NCI-H146 (cell line): ENCODE results near the gene KRT12.

Experiments
- DNase-seq: peaks from one replicate; lab custom pipeline; 2025; lab: John Stamatoyannopoulos, UW

KRT12 gene

DNA sequence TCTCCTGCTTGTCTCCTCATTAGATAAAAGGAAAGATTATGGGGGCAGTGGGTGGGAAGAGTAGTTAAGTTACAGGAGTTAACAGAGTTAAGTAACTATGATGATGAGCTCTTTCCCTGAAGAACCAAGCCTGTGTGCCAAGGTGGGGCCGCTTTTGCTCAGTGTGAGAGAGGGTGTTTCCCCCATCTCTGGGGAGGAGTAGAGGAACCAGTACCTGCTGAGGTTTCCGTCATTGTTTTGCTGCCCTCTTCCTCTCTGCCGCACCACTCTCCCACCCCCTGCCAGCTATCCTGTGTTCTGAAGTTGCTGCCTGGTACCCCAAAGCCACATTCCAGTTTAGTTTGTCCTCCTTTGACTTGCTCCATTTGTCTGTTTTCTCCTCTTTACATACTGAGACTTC lies 23.8 kb downstream of the KRT12 start:
- no peak for DNase-seq

DNA sequence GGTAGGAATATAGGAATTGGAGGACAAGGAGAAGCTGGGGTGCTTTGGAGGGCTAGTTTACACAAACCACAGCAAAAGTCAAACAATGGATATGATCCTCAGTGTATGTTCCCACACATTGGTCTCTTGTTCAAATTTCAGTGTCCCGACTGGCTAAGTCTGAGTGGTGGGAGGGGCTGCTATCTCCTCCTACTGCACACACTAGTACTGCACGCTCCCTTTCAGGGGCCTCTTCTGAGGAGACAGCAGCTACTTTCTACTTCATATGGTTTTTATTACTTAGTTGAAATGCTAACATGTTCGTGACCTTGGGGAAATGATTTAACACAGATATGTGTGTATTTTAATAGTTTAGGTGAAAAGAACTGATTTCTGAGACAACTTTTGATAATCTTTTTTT lies 25.8 kb downstream of the KRT12 start:
- no peak for DNase-seq

DNA sequence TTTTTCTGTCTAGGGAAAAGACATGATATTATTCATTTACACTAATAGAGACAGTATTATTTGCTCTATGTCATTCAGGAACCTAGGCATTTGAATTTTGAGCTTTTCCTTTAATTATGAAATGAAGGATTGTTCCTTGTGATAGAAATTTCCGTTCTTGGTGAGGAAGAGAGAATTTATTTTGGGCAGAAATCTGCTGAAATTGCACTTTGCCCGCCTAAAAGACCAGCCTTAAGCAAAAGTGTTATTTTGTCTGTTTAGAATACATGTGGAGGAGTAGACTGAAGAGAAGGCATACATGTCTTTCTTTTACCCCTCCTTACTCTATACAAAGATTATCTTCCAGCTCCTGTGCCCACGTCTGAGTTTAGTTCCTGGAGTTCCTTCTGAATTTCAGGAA lies 27.8 kb downstream of the KRT12 start:
- no peak for DNase-seq

DNA sequence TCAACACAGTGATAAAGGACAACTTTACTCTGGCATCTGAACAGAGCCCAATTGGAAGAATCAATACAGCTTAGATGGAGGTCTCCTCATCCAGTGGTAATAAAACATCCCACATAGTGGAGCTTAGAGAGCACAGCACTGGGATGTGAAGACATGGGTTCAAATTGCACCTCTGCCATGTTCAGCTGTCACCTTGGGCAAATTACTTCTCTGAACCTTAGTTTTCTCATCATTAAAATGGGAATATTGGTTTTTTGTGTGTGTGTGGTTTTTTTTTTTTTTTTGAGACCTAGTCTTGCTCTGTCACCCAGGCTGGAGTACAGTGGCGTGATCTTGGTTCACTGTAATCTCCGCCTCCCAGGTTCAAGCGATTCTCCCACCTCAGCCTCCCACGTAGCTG lies 31.0 kb downstream of the KRT12 start:
- no peak for DNase-seq

DNA sequence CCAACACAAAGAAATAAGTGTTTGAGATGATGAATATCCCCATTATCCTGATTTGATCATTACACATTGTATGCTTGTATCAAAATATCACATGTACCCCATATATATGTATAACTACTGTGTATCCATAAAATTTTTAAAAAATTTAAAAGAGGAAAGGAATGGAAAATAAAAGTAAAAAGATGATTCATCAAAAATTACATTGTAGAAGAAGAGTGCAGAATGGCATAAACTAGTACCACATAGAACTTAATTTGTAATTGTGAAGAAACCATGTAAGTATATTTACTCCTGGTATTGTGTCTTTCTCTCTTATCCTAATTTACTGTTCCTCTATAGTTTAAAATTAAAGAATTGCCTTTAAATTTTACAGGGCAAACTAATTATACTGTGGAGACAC lies 33.1 kb downstream of the KRT12 start:
- DNase-seq: no peak

DNA sequence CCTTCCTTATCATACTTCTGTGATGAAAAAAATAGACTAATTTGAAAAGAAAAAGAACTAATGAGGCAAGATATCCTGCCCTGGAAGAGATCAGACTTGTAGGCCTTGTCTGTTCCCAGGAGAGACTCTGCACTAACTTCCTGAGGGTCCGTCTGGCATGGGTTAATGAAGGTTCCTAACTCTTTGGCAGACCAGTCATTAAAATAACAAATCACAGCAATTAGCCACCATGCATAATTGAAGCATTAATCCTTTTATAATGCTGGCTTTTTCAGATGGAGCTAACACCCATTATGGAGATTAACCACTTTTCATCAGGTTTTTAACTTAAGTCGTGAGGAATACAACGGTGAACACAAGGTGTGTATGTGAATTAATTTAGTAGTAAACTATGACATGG lies 34.2 kb downstream of the KRT12 start:
- DNase-seq: no peak

DNA sequence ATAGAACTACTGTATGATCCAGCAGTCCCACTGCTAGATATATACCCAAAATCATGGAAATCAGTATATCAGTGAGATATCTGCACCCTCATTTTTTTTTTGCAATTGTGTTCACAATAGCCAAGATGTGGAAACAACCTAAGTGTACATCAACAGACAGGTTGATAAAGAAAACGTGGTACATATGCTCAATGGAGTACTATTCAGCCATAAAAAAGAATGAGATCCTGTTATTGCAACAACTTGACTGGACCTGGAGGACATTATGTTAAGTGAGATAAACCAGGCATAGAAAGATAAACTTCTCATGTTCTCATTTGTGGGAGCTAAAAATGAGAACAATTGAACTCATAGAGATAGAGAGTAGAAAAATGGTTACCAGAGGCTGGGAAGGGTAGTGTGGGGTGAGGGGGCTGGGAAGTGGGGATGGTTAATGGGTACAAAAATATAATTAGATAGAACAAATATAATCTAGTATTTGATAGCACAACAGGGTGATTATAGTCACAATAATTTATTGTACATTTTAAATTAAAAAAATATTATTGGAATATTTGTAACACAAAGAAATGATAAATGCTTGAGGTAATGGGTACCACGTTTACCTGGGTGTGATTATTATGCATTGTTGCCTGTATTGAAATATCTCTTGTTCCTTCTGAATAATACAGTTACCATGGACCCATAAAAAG lies 36.8 kb downstream of the KRT12 start:
- DNase-seq: no peak

DNA sequence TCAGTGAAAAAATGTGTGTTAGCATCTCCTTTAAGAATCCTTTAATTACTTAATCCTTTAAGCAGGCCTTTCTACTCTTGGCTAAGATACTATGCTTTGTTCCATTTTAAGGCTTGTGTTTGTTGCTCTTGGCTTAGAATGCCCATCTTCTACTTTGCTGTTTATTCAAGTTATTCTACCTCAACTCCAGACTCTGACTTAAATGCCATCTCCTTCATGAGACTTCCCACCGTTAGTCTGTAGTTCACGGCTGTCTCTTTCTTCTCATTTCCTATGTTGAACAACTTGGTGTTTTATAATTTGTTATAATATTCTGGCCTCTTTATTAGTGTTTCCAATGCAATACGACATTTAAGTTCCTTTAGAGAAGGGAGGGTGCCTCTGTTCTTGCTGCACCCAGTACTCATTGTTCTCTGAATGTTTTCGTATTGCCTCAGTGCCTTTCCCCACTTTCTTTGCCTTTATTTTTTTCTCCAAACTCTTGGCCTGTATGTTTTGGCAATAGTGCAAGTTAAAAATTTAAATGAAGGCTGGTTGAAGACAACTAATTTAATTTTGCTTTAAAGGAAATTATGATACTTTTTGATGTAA lies 38.5 kb downstream of the KRT12 start:
- no peak for DNase-seq

DNA sequence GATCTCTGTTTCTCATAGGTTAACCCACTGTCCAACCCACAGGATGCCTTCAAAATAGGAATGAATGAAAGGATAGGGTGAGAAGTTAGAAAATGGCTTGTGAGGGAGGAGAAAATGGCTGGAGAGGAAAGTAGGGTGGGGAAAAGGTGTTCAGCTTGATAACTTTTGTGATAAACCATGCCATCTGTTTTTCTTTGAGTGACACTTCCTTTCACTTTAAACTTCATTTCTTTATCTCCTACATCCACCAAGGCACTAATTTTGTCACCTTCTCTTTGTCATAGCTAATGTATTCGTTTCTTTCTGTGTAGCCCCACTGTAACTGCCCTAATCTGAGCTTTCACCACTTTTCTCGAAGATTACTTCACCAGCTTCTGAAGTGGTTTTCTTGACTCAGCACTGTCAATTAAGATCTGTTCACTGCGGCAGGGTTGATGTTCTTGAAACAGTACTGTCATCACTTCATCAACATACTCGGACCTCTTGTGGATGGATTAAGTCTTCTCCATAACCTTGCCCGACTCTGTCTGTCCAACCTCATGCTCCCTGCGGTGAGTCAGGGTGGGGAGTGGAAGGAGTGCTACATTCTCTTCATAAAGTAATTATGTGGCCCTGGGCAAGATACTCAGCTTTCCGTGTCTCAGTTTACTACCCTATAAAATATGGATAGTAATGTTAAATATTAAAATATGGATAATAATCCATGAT lies 39.1 kb downstream of the KRT12 start:
- no peak for DNase-seq

DNA sequence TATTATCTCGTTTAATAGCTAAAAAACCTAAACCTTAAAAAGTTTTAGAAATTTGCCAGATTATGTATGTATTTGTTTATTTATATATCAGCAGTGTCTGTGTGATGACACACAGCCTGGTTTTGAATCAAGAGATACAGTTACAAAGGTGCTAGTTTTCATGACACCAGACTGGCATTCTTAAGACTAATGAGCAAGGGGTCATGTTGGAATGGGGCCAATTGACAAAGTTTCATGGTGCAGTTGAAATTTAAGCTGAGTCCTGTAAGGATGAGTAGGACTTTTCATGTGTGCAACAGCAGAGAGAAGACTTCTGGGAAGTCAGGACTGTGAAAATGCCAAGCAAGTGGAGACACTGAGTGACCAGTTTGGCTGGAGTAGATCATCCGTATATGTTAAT lies 41.4 kb downstream of the KRT12 start:
- DNase-seq: no peak

DNA sequence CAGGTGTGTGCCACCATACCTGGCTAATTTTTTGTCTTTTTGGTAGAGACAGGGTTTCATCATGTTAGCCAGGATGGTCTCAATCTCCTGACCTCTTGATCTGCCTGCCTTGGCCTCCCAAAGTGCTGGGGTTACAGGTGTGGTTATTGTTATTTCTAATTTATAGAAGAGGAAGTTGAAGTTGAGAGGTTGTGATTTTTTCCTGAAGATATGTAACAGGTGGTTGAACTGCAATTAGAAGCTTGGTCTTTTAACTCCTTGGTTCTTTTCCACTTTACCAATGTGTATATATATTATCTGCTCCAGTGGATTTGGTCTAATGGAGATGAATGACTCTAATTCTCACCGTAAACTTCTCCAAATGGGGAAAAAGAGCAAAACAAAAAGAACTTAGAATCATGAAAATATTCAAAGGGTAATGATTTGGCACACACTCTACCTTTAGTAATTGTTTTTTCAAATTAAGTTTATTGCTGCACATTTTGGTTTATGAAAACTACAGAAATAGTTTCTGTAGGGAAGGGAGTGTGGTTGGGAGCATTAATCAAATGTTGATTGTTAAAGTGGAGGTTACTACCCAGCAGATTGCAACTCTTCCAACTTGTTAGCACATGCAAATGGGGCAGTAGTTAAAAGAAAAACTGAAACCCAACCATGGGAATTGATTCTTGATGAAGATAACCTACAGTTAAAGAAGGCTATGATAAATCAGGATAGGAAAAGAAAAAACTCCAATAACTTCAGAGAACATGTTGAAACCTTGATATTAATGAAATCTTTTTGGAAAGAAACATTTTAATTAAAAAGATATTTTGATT lies 42.8 kb downstream of the KRT12 start:
- DNase-seq: no peak

DNA sequence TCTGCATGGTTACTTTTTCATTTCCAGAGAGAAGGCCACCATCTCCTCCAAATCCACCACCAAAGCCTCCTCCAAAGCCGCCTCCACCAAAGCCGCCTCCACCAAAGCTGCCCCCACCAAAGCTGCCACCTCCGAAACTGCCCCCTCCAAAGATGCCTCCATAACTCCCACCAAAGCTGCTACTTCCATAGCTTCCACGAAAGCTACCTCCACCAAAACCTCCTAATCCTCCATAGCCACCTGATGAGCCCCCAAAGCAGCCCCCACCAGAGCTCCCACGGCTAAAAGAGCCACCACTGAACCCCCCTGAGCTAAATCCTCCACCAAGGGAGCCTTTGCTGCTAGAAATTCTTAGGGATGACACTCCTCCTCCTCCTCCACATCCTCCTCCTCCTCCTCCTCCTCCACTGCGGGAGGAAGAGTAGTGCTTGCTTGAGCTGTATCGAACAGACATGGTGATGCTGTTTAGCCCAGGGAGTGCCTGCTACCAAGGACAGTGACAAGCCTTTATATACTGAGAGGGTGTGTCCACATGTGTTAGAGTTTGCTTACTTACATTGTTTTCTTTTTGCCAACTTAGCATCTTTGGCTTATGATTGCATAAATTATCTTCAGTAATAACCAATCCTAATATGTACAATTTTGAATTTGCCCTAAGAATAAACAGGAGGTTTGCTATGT lies 44.8 kb downstream of the KRT12 start, which contains the start of gene KRT10:
KRT10 (minus strand) TSS at position 483 of the 681 bp plus-strand sequence; CDS start at position 454, 29 bp downstream.
- no peak for DNase-seq

DNA sequence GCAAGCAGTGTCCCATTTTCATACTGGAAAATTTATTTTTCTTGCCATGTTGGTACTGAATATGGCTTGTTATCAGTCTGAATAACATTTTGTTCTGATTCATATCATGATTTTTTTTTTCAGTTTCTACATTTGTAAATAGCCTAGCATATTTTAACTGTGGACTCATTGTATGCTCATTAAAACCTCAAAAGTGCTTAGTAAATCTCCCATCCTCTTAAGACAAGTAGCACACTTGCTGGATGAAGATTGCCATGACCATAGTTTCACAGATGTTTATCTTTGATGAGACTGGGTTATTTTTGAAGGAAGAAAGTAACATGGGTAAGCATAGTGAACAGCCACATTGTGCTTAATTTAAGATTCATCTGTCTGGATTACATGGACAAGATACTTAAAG lies 45.5 kb downstream of the KRT12 start:
- no peak for DNase-seq

DNA sequence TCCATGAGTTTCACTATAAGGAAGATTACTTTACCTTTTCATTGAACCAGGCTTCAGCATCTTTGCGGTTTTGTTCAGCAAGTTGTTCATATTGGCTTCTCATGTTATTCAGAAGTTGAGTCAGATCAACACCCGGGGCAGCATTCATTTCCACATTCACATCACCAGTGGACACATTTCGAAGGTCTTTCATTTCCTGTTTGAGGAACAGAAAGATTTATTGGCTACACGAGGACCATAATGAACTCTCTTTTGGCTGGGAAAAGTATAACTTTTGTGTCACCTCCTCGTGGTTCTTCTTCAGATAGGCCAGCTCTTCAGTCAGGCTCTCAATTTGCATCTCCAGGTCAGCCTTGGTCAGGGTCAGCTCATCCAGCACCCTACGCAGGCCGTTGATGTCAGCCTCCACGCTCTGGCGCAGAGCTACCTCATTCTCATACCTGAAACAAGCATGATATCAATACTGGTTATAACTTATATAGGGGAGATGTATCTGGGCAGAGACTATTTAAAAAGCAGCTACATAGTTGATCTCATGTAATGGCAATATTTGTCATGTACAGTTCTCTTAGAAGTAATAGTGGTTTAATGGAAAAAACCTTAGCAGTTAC lies 46.7 kb downstream of the KRT12 start:
- no peak for DNase-seq

DNA sequence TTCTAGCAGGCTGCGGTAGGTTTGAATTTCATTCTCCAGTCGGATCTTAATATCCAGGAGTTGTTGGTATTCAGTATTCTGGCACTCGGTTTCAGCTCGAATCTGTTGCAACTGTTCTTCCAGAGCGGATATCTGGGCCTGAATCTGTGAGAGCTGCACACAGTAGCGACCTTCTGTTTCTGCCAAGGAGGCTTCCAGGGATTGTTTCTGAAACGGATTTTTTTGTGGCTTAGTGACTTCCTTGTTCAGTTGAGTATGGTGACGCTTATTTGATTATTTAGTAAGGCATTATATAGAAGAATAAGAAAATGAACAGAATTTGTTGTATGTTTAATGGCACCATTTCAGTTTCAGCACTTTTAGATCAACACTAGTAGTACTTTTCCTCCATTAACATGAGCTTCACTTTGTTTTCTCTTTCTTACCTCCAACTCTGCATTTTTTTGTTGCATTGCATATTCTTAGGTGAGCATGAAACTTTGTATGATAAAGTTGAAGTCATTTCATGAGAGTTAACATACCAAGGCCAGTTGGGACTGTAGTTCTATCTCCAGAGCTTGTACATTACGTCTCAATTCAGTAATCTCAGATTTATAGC lies 47.4 kb downstream of the KRT12 start:
- no peak for DNase-seq

DNA sequence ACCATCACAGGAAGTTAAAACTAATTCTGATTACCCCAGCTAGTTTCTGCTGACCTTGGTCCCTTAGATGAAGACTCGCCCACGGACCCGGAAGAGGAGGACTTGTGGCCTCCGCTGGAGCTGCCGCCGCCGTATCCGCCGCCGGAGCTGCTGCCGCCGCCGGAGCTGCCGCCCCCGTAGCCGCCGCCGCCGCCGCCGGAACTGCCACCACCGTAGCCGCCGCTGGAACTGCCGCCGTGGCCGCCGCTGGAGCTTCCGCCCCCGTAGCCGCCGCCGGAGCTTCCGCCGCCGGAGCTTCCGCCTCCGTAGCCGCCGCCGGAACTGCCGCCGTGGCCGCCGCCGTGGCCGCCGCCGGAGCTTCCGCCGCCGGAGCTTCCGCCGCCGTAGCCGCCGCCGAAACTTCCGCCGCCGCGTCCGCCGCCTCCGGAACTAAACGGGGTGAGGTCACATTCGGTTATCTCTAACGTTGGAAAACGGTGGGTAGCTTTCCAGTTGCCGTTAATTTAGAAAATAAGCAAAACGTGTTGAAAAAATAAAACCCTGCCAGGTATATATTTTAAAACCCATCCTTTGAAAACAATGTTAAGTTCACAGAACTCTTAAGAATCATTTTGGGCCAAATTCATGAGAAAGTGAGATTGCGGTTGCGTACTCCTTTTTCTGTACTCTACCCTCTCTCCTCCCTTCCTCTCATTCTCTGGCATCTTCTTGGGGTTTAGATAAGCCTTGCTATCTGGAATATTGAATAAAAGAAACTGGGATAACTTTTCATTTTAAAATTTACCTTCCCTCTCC lies 48.1 kb downstream of the KRT12 start:
- DNase-seq: peak; percentile 80

DNA sequence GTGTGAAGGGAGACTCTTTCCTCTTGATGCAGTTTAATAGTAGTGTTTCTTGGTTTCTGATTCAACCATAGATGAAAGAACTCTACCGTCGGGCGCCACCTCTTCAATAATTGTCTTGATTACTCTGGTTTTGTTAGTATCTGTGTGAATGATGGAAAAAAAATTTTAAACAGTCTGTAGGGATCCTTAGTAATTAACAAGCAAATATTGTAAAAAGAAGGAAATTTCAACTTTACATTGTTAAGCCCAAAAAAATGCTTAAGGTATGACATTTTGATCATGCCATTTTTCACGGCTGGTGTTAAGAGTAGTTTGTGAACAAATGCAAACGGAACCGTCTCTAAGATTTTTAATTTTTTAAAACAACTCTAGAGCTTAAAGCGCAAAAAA lies 48.7 kb downstream of the KRT12 start:
- no peak for DNase-seq

DNA sequence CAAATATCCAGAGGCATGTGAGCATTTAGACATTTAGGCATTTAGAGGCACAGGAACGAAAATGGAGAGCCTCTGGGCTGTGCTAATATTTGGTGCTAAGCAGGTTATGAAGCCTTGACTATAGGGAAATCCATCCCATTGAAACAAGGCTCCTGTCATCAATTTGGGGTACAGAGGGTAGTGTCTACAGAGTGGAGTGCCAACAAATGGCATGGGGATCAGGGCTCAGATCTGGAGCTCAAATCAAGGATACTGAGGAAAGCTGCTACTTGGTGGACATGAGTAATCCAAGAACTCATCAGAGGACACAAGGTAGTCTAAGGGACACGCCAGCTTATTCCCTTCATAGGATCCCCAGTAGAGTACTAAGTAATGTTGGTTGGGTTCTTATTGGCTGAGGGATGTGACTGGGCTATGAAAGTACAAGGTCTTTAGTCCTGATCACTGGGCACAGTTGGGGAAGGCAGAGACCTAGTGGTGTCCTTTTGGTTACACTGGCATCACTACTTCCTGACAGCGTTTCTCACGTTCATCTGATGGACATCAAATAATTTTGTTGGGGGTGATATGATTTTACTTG lies 49.8 kb downstream of the KRT12 start:
- DNase-seq: no peak

DNA sequence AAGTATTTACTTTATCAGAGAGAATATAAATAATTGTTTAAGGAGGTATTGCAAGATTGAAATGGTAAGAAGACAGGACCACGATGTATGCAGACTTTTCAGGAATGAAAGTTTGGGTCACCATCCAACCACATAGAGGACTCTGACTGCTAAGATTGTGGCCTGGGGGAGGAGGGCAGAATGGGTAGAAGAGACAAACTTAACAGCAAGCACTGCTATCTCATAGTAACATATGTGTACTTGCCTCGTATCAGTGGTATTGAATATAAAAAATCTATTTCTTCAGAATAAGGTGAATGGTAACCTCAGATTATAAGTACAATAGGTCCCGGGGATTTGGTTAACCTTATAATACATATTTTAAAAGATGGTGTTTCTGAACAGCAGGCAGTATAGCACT lies 50.5 kb downstream of the KRT12 start:
- DNase-seq: no peak

DNA sequence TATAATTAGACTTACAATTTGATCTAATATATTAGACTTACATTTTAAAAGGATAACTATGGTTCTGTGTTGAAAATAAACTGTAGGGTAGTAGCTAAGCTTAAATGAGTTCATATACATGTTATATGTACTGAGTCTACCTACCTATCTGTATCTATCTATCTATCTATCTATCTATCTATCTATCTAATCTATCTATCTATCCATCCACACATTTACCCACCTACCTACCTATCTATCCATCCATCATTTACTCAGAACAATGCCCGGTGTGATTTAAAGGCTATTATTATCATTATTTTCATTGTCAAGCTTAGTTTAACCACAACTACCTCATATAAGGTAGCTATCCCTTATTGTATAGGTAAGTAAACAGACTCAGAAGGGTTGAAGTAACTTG lies 51.6 kb downstream of the KRT12 start:
- DNase-seq: no peak
